Activated CD8-positive, alpha-beta memory T cell treated with anti-CD3 and anti-CD28 coated beads, Interleukin-2, amount 50 U/mL, for 4 hours (primary cell): Measurements from ENCODE around the gene NHERF1.

Experiments
- DNase-seq: peaks from one replicate; pipeline ENCODE4 v3.0.0-alpha.2; 2020

The NHERF1 gene

GRCh38 chr17:74748529-74749278, at the start of gene NHERF1:
Gene NHERF1, plus strand, starts transcription at chr17:74748628. Its CDS starts 219 bp downstream, at chr17:74748847.
- DNase-seq = peak; percentile 95

GRCh38 chr17:74699236-74699635, 49.2 kb upstream of the NHERF1 start:
- no peak for DNase-seq

GRCh38 chr17:74702116-74702871, 46.1 kb upstream of the NHERF1 start:
- no peak for DNase-seq

GRCh38 chr17:74703311-74703710, 45.1 kb upstream of the NHERF1 start:
- DNase-seq = no peak

GRCh38 chr17:74704544-74704943, 43.9 kb upstream of the NHERF1 start:
- no peak for DNase-seq

GRCh38 chr17:74711058-74711824, 37.2 kb upstream of the NHERF1 start:
- DNase-seq = no peak

DNA sequence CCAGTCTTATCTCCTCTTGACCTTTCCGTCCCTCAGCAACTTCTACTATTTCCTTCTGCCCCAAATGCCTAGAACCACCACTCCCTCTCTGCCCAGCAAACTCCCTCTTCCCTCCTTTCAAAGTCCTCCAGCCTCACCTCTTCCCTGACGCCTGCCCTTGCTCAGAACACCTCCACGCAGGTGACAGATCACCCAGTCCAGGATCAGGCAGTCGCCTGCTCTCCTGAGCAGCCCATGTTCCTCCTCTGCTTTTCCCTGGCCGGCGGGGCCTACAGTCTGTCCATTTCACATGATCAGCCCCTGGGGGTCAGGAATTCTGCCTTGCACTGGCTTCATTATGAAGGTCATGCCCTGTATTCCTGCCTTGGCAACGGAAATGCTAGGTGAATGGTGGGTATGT, 36.1 kb upstream of the NHERF1 start:
- no peak for DNase-seq

DNA sequence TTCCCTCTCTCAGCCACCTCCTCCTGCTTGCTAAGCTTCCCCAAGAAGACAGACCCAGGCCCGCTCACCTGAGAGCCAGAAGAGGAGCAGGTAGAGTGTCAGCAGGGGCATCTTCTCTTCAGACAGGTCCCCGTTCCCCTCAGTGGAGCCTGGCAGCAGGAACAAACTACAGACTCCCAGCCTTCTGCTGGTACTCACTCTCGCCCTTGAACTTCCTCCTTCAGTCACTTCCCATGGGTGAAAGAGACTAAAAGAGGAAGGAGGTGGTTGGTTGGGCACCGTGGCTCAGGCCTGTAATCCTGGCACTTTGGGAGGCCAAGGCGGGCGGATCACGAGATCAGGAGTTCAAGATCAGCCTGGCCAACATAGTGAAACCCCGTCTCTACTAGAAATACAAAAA, 35.7 kb upstream of the NHERF1 start, which contains the start of gene CD300LF:
TSS of gene CD300LF (minus strand) at position 168 of the 400 bp plus-strand sequence. CDS start at position 111, 57 bp downstream.
- DNase-seq = no peak

GRCh38 chr17:74713171-74713755, 35.2 kb upstream of the NHERF1 start:
- DNase-seq = no peak

DNA sequence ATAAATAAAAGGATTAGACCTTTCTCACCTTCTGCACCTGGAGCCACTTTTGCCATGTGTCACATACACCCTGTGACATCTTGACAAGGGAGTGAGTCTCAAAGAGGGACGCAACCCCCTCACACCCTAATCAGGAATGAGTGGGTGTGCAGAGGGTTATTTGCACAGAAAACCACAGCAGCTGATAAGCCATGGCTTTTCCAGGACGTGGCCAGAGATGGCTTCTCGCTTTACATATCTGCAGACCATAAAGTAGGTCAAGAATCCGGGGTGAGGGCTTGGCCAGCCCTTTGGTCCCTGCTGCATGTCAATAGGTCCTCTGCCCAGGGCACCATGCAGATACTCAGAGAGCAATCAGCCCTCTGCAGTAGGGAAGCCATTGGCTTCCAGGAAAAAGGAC, 33.3 kb upstream of the NHERF1 start:
- DNase-seq = no peak

- no peak for DNase-seq
Observed at GRCh38 chr17:74720506-74720905, 27.9 kb upstream of the NHERF1 start.

GRCh38 chr17:74722782-74723181, 25.6 kb upstream of the NHERF1 start:
- DNase-seq = no peak

DNA sequence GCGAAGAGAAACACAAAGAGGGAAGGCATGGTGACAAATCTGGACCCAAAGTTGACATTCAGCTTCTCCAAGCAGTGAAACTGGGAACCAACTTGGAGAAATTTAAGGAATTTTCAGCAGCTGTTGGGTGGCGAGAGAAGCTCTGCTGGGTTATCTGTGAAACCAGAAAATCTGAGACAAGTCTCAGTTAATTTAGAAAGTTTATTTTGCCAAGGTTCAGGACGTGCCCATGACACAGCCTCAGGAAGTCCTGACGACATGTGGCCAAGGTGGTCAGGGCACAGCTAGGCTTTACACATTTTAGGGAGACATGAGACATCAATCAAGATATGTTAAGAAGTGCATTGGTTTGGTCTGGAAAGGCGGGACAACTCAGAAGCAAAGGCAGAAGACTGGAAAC, 24.5 kb upstream of the NHERF1 start:
- no peak for DNase-seq

DNA sequence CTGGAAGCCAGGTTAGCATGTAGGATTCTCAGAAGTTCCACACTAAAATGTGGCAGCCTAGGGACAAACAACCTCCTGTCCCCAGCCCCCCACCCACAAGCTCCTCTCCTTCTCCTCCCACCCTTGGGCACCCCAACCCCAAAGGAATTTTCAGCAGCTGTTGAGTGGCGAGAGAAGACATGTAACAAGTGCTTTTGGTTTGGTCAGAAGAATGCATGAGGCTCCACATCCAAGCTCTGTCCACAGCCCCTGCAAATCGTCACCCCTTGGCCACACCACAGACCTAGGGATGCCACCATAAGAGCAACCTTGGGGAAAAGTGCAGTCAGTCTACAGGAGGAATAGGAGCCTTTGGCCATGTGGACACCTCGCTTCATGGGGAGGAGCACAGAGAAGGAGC, 23.3 kb upstream of the NHERF1 start:
- no peak for DNase-seq

DNA sequence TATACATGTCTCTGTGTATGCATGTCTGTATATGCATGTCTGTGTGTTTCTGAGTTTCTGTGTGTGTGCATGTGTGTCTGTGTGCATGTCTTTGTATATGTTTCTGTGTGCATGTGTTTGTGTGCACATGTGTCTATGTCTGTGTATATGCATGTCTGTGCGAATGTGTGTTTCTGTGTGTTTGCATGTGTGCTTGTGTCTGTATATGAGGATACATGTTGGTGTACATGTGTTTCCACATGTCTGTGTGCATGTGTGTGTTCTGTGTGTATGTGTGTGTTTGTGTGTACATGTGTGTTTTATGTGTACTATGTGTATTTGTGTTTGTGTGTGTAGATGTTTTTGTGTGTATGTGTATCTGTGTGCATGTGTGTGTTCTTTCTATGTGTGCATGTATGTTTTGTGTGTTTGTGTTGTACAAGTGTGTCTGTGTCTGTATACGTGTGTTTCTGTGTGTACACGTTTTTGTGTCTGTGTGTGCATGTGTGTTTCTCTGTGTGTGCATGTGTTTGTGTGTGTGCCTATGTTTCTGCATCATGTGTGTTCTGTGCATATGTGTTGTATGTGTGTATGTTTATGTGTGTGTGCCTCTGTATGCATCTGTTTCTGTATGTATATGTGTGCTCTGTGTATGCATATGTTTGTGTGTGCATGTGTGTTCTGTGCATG, 20.3 kb upstream of the NHERF1 start:
- no peak for DNase-seq

DNA sequence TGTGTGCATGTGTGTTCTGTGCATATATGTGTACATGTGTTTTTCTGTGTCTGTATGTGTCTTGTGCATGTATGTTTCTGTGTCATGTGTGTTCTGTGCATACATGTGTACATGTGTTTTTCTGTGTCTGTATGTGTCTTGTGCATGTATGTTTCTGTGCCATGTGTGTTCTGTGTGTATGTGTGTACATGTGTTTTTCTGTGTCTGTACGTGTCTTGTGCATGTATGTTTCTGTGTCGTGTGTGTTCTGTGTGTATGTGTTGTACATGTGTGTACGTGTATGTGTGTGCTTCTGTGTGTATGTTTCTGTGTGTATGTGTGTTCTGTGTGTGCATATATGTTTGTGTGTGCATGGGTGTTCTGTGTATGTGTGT, 19.7 kb upstream of the NHERF1 start:
- no peak for DNase-seq

DNA sequence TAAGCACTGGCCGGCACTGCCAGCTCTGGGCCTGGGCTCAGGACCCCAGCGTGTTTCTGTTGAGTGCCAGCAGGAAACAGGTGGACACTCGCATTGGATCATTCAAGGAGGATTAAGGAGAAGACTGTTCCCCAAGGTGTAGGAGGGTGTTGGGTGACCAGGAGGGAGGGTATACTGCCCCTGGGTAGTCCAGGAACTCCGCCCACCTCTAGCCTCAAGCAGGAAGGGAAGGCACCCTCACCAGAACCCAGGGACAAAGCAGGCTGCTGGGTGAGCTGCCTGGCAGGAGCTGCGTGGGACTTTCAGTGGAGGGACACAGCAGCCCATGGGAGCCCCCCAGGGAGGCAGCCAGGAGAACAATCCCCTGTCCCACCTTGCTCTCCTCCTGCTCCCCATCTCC, 19.1 kb upstream of the NHERF1 start:
- DNase-seq = no peak

DNA sequence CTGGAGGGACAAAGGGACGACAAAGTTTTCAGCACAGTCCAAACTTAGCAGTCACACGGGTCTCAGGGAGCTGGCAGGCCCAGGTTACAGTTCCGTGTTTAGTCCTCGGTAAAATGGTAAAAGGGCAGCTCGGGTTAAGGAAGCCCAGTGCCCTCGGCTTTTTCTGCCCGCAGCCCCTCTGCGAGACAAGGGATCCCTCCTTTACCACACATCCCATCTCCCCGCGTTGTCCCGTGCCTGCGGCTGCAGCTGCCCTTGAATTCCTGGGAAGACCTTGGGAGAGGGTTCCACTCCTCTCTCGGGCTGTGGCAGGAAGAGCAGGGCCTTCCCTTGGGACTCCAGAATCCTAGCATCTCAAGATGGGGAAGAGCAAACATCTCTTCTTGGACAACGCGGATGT, 18.6 kb upstream of the NHERF1 start:
- DNase-seq = no peak

DNA sequence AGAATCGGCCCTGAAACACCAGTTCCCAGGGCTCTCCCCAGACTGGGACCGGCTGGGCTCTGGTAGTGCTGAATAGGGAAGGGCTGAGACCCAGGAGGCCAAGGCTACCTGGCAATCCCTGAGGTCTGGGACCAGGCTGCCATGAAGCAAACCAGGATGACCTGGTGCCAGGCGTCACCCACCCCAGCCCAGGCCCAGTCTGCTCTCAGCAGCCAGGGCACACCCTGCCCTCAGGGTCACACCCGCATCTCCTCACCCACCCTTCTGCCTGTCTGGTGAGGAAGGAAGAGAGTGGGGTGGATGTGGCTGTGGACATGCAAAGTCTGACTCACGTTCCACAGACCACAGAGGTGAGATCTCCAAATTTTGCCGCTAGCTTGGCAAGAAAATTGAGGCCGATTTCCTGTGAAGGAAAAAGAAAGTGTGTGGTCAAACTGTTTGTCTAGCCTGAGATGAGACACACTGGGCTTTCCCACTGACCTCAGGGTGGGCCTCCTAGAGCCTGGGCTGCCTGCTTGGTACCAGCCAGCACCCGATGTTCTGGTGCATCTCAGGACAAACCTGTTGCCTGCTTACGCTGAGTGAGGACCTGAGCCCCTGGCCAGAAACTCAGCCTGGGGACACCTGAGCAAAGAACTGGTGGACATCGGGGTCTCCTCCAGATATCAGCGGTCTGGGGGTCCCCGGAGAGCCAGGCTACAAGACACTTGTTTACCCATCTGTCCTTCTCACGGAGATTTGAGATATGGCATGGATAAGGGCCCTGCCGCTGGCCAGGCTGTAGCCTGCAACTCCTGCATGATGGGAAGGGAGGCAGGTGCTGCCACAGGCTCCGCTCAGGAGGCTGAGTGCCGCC, 17.7 kb upstream of the NHERF1 start:
- DNase-seq = peak; percentile 57

- no peak for DNase-seq
Observed at GRCh38 chr17:74731347-74731605, 17.2 kb upstream of the NHERF1 start.

DNA sequence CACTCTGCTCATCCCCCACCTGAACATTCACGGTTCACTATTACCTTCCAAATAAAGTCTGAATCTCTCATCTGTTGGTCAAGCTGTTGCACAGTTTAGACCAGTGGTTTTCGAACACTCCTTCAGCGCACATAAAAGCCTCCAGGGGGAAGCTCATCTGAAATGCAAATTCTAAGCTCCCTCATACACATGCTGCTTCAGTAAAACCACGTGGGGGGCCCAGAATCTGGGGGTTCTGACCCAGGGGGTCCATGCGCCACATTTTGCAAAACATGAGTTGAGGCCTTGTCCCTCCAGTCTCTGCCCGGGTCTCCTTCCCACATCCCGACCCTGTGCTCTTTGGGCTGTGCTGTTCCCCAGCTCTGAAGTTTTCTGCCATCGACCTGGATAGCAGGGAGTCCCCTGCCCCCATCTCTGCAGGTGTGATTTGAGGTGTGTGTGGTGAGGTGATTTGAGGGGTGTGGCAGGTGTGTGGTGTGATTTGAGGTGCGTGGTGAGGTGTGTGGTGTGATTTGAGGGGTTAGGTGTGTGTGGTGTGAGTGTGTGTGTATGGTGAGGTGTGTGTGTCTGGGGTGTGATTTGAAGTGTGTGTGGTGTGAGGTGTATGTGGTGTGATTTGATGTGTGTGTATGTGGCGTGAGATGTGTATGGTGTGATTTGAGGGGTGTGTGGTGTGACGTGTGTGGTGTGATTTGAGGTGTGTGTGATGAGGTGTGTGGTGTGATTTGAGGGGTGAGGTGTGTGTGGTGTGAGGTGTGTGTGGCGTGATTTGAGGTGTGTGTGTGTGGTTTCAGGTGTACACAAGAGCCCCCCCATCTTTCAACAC, 16.2 kb upstream of the NHERF1 start:
- DNase-seq = no peak
